HepG2 (cell line): ENCODE data around the gene CTDNEP1. TPM values are rescaled to one million over a fixed set of nuclear protein-coding genes. Genes with fewer than 3 reads are reported as not detected.

Source experiments
- AGO2 ChIP-seq: fragments of 200-400 bp; formaldehyde crosslinking; optimal IDR thresholded peaks from 2 replicates; pipeline ENCODE3; 2017; ENCODE audit warnings: mild to moderate bottlenecking, low read depth, low read length, moderate library complexity
- ARNTL ChIP-seq: sonication (generic); formaldehyde crosslinking; IDR thresholded peaks from 2 replicates; pipeline ENCODE4 v1.4.0; 2020; ENCODE audit warnings: mild to moderate bottlenecking, missing genetic modification reagents
- BCL3 ChIP-seq: sonication (generic); formaldehyde crosslinking; IDR thresholded peaks from 2 replicates; pipeline ENCODE4 v1.5.1; 2020; ENCODE audit warnings: mild to moderate bottlenecking, missing genetic modification reagents, moderate library complexity
- CREB3 ChIP-seq: sonication (generic); formaldehyde crosslinking; IDR thresholded peaks from 2 replicates; pipeline ENCODE4 v1.5.0; 2020; ENCODE audit warnings: missing genetic modification reagents
- DR1 ChIP-seq: sonication (generic); formaldehyde crosslinking; IDR thresholded peaks from 2 replicates; pipeline ENCODE4 v1.8.0; 2021; ENCODE audit warnings: mild to moderate bottlenecking, missing genetic modification reagents, inconsistent platforms
- MXI1 ChIP-seq: IDR thresholded peaks from 3 replicates; pipeline ENCODE4 v1.6.1; 2012; ENCODE audit warnings: low read depth, low read length, inconsistent platforms, borderline replicate concordance
- MZF1 ChIP-seq: sonication (generic); formaldehyde crosslinking; IDR thresholded peaks from 2 replicates; pipeline ENCODE4 v1.8.1; 2023; ENCODE audit warnings: mild to moderate bottlenecking, missing genetic modification reagents, borderline replicate concordance
- PAF1 ChIP-seq: IDR thresholded peaks from 2 replicates; pipeline ENCODE4 v1.6.1; 2016; ENCODE audit warnings: missing genetic modification reagents, missing compliant biosample characterization
- SALL1 ChIP-seq: sonication (generic); formaldehyde crosslinking; IDR thresholded peaks from 2 replicates; pipeline ENCODE4 v1.8.0; 2022; ENCODE audit warnings: mild to moderate bottlenecking, missing genetic modification reagents
- SATB2 ChIP-seq: sonication (generic); formaldehyde crosslinking; IDR thresholded peaks from 2 replicates; pipeline ENCODE4 v1.5.0; 2020; ENCODE audit warnings: missing genetic modification reagents
- SRSF4 ChIP-seq: fragments of 200-400 bp; formaldehyde crosslinking; IDR thresholded peaks from one replicate; pipeline ENCODE4 v1.6.1; 2018; ENCODE audit warnings: mild to moderate bottlenecking, low read depth, low read length, moderate library complexity; ENCODE audit not compliant: poor library complexity, severe bottlenecking
- TCF12 ChIP-seq, 2 experiments: fragments of 450-650 bp in 1 of 2; sonication (generic) in 1 of 2; formaldehyde crosslinking in 1 of 2; IDR thresholded peaks; 2 replicates each; pipeline versions ENCODE4 v1.6.1 to v1.8.0; 2017 to 2022; ENCODE audit warnings: antibody characterized with exemption in 1 of 2, mild to moderate bottlenecking in 1 of 2, missing genetic modification reagents in 1 of 2, moderate library complexity in 1 of 2
- TEF ChIP-seq: sonication (generic); formaldehyde crosslinking; IDR thresholded peaks from 2 replicates; pipeline ENCODE4 v1.5.0; 2020; ENCODE audit warnings: missing genetic modification reagents
- TIGD3 ChIP-seq: sonication (generic); formaldehyde crosslinking; IDR thresholded peaks from 2 replicates; pipeline ENCODE4 v1.5.1; 2020; ENCODE audit warnings: mild to moderate bottlenecking, missing genetic modification reagents, borderline replicate concordance
- ZNF121 ChIP-seq: sonication (generic); formaldehyde crosslinking; IDR thresholded peaks from 2 replicates; pipeline ENCODE4 v1.5.0; 2020; ENCODE audit warnings: mild to moderate bottlenecking, missing genetic modification reagents
- ZNF274 ChIP-seq: sonication (generic); formaldehyde crosslinking; IDR thresholded peaks from 2 replicates; pipeline ENCODE4 v1.5.1; 2020; ENCODE audit warnings: mild to moderate bottlenecking, missing genetic modification reagents
- ZNF512 ChIP-seq: sonication (generic); formaldehyde crosslinking; IDR thresholded peaks from 2 replicates; pipeline ENCODE4 v1.4.0; 2020; ENCODE audit warnings: mild to moderate bottlenecking, missing genetic modification reagents
- ZNF567 ChIP-seq: sonication (generic); formaldehyde crosslinking; IDR thresholded peaks from 2 replicates; pipeline ENCODE4 v1.8.1; 2023; ENCODE audit warnings: mild to moderate bottlenecking, missing genetic modification reagents, borderline replicate concordance
- ZNF720 ChIP-seq: sonication (generic); formaldehyde crosslinking; IDR thresholded peaks from 2 replicates; pipeline ENCODE4 v1.4.0; 2020; ENCODE audit warnings: missing genetic modification reagents
- polyA plus RNA-seq, 8 experiments: library from polyadenylated mRNA; depleted of rRNA in 3 of 8; stranded (reverse) in 7 of 8; unstranded in 1 of 8; fragments of >200 nt; fragmentation: Illumina TruSeq in 4 of 8; extraction: Trizol in 4 of 8; gene quantifications; 2 replicates each; pipeline versions ENCODE4 v1.2.1 to v1.2.3, GENCODE V29; 2011 to 2016; ENCODE audit warnings: low read depth in 4 of 8, missing spikeins in 1 of 8, mixed read lengths in 1 of 8; ENCODE audit not compliant: insufficient read depth in 1 of 8
- total RNA-seq, 5 experiments: library from RNA; depleted of rRNA; stranded (reverse); fragments of >200 nt; fragmentation: Illumina TruSeq; extraction: Trizol; gene quantifications; 2 replicates each; pipeline ENCODE4 v1.2.3, GENCODE V29; 2016; ENCODE audit warnings: low read depth in 1 of 5
- TF ChIP-seq, protein P1 (sequence below): sonication (generic); formaldehyde crosslinking; IDR thresholded peaks from 2 replicates; pipeline ENCODE4 v1.8.1; 2023; ENCODE audit warnings: missing genetic modification reagents, inconsistent platforms, borderline replicate concordance

CTDNEP1 gene
- total and polyA plus RNA-seq, 2 of the 13 experiments (the other 11 are each of a cell fraction or from before 2014, with no cell fraction given), result 19.8 to 118 TPM

DNA sequence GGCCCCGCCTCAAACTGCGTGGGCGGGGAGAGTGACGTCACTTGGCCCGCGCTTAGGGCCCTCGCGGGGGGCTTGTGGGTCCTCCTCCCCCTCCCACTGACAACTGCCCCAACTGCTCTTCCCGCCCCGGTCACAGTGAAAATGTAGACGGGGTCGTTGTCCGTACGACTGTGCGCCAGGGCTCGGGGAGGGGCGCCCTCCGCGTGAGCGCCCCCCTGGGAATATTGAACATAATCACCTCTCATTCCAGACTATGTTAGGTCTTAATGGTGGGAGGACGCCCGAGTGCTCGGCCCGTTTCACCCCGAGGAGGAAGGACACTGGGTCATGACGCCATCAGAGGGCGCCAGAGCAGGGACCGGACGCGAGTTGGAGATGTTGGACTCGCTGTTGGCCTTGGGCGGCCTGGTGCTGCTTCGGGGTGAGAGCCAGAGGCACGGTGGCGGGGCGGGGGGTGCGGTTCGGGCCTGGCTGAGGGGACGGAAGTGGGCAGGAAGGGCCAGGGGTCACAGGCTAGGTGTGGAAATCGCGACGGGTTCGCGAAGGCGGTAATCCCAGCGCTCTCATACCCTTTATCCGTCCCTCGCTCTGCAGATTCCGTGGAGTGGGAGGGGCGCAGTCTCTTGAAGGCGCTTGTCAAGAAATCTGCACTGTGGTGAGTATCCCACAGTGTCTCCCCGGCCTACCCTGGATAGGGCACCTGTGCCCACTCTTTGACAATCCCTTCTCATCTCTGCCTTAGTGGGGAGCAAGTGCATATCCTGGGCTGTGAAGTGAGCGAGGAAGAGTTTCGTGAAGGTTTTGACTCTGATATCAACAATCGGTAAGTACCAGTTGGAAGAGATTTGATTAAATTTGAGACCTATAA is 876 bp upstream of the CTDNEP1 start, which contains the start of gene ELP5 (continued):
- TF ChIP-seq BCL3 (CRISPR knock-in tag), result no peak
- no peak for TF ChIP-seq CREB3 (CRISPR knock-in tag)
- no peak for TF ChIP-seq ZNF720
- peak; percentile 82 for TF ChIP-seq SALL1 (CRISPR knock-in tag)
- TF ChIP-seq DR1 (CRISPR knock-in tag), result peak; percentile 73
- TF ChIP-seq AGO2, result peak; percentile 85
- peak; percentile 39; the same call in 1 of the 2 replicates for TF ChIP-seq ZNF274 (CRISPR knock-in tag)
- no peak for TF ChIP-seq PAF1
- TF ChIP-seq, protein P1, sequence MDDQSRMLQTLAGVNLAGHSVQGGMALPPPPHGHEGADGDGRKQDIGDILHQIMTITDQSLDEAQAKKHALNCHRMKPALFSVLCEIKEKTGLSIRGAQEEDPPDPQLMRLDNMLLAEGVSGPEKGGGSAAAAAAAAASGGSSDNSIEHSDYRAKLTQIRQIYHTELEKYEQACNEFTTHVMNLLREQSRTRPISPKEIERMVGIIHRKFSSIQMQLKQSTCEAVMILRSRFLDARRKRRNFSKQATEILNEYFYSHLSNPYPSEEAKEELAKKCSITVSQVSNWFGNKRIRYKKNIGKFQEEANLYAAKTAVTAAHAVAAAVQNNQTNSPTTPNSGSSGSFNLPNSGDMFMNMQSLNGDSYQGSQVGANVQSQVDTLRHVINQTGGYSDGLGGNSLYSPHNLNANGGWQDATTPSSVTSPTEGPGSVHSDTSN (CRISPR knock-in tag), result no peak
- TF ChIP-seq SRSF4, result no peak
- TF ChIP-seq ZNF567 (CRISPR knock-in tag), result no peak
- no peak for TF ChIP-seq TIGD3 (CRISPR knock-in tag)
- no peak for TF ChIP-seq SATB2
- TF ChIP-seq MXI1, result peak; percentile 84; the same call in 2 of the 3 replicates
- no peak for TF ChIP-seq ZNF121 (CRISPR knock-in tag)
- TF ChIP-seq TEF, result no peak
- no peak for TF ChIP-seq TCF12 (IDR thresholded peaks at IDR 0.05)
- TF ChIP-seq TCF12 (CRISPR knock-in tag; IDR thresholded peaks at IDR 0.05), result no peak
- 0 out of 2 replicates have a peak, but pooled peaks have one; percentile 11 for TF ChIP-seq ARNTL (CRISPR knock-in tag)
- TF ChIP-seq ZNF512 (CRISPR knock-in tag), result no peak
- TF ChIP-seq MZF1 (CRISPR knock-in tag), result peak; percentile 63; the same call in 1 of the 2 replicates
